ENCODE data around the gene ASPRV1.
"Not testable (repeated sequence)": the region's sequence is repeated elsewhere in the genome, so short reads cannot be mapped to it uniquely, and the experiment has no call there.

ASPRV1 gene
- total RNA-seq, result 0 reads per million in 2 donors

DNA sequence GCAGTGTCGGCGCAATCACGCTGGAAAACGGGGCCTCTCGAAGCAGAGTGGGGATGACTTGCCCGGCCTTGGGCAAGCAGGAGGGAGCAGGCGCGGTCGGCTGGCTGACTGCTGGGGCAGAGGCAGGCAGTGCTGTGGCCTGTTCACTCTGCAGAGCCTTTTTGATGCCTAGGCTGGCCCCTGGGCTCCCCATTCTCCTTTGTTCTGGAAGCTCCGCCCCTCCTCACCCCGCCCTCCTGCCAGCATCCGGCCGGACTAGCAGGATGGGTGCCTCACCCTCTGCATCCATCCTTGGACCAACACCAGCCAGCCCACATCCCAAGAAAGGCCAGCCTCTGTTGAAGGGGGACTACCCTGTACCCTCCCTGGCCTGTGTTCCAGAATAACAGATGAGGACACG lies at the start of gene ASPRV1:
Gene ASPRV1, minus strand, starts transcription at position 136 of the 400 bp plus-strand sequence. CDS start 195 bp downstream, outside the sequence.
- no peak for DNase-seq

DNA sequence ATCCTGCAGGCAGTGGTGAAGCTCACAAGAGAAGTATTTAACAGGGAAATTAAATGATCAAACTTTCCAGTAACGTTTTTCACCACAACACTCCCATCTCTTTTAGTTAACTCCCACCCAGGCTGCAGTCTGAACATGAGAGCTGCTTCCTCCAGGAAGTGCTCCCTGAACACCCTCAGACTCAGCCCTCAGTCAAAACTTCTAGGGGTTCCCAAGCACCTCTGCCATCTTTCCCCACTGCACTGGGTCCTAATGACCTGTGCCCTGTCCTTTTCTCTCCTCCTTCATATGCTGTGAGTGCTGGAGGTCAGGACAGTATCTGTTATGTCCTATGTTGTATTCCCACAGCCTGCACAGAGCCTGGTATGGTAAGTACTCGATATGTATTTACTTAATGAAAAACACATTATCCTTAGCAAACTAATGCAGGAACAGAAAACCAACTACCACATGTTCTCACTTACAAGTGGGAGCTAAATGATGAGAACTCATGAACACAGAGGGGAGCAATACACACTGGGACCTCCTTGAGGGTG lies 49.2 kb upstream of the ASPRV1 start:
- DNase-seq, result no peak

DNA sequence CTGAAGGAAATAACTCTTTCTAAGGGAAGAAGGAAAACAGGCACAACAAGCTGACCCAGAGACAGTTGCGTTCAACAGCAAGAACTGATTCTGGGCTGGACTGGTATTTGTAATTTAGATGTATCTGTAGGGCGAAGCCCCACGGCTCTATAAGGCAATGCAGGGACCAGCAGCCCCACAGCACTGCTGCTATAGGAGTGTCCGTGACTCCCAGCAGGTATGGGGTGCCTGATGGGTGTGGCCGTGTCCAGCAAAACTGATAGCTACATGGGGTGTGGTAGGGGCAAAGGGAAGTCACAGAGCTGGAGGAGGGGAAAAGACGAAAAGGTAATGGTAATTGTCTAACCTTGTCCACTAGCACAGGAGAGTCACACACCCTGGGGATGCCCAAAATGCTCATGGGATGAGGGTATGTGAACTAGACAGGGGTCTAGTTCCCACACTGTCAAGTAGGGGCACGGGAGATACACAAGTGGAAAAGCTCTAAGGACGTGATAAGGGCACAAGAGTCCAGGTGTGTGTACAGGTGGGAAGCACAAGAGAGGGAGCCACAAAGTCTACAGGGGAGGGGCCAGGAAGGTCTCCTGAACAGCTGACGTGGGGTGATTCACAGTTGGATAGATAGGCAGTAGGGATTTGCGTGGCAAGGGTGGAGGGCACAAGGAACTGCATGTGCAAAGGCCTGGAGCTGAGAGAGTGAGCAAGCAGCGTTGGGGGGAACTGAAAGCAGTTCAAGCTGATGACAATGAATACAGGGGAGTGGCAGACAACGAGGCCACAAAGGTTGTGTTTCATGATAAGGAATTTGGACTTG lies 48.5 kb upstream of the ASPRV1 start:
- no peak for DNase-seq

DNA sequence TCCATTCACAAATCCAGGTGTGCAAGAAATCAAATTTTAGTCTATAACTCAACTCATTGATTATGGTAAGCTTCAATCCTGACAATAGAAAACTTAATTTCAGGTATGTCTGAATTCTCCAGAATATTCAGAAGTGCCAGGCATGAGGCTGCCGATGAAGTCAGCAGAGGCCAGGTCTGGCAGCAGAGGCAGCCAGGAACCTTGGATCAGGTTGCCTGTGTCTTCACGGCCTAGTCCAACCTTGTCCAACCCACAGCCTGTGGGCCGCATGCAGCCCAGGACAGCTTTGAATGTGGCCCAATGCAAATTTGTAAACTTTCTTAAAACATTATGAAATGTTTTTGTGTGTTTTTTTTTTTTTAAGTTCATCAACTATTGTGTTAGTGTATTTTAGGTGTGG lies 46.9 kb upstream of the ASPRV1 start:
- DNase-seq, result no peak

DNA sequence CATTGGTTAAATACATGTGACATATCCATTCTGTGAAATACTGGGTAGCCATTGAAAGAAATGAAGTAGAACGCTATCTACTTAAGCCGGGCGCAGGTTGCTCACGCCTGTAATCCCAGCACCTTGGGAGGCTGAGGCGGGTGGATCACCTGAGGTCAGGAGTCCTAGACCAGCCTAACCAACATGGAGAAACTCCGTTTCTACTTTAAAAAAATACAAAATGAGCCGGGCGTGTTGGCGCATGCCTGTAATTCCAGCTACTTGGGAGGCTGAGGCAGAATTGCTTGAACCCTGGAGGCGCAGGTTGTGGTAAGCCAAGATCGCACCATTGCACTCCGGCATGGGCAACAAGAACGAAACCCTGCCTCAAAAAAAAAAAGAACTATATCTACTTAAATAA lies 45.7 kb upstream of the ASPRV1 start:
- DNase-seq, result no peak

DNA sequence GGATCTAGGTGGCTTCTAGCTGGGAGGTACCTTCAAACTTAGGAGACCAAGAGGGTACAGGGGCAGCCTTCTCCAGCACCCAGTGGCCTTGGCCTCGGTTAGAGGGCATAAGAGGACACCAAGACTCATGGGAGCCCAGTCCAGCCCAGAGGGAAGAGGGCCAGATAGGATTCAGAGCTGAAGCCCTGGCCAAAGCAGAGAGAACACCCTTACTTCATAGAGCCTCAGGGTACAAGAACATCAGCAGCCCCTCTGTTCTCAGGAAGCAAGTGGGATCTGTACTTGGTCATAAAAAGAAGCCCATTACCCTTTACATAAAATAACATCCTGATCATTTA lies 45.0 kb upstream of the ASPRV1 start:
- no peak for DNase-seq

DNA sequence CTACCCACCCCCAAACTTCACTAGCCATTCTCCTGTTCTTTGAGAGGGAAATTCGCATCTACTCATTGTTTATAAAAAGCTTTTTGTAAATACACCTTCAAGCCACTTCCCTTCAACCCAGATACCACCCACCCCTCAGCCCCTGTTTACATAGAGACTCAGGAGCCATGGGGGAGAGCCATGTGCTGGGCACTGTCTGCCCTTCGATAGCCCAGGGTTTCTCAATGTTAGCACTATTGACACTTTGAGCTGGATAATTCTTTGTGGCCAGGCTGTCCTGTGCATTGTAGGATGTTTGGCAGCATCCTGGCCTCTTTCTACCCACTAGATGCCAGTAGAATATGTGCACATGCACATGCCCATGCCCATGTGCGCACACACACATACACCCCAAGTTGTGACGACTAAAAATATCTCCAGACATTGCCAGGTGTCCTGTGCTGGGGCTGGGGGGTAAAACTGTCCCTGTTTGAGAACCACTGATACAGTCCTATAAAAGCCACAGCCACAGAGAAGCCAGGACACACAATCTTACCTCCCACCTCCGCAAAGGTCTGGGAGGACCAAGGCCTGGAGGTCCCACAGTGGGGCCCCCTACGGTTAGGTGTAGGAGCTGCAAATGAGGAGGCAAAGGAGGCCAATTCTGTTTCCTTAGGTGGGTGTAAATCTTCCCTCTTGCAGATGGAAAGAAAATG lies 44.5 kb upstream of the ASPRV1 start:
- no peak for DNase-seq

DNA sequence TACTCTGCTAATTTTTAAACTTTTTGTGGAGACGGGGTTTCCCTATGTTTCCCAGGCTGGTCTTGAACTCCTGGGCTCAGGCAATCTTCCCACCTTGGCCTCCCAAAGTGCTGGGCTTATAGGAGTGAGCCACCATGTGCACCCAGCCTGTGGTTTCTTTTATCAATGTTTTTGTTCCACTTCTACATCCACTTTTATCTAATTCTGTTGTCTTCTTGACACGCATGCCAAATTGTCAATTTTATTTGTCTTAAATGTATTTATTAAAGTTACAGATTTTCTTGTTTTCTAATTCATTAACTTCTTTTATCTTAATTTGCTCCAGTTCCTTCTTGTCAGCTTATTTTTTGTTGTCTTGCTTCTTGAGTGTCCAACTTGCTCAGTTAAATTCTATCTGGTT lies 43.8 kb upstream of the ASPRV1 start:
- no peak for DNase-seq

DNA sequence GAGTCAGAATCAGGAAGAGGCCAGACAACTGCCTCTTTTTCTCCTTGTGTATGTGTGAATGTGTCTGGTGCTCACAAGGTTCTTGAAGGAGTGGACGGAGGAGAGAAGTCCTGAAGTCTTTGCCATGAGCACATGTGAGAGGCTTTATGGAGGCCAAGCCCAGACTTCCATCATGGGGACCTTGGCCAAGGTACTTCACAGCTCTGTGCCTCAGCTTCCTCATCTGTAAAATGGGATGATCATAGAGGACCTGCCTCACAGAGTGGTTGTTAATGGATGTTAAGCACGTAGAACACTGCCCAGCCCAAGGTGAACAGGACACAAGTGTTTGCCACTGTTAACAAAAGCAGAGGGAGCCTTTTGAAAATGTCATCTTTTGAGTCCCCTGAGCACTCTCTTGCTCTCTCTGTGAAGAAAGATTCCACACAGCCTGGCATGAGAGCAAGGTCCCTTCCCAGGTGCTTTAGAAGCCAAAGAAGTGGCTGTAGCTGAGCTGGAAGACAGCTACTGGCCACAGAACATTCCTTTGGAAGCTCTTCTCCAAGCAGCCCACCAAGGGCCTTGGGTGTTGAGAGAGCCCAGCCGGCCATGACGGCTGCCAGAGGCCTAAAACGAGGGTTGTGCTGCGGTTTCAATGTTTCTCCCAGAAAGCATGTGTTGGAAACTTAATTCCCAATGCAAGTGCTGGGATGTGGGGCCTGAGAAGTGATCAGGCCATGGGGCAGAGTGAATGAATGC lies 41.8 kb upstream of the ASPRV1 start:
- DNase-seq, result no peak

DNA sequence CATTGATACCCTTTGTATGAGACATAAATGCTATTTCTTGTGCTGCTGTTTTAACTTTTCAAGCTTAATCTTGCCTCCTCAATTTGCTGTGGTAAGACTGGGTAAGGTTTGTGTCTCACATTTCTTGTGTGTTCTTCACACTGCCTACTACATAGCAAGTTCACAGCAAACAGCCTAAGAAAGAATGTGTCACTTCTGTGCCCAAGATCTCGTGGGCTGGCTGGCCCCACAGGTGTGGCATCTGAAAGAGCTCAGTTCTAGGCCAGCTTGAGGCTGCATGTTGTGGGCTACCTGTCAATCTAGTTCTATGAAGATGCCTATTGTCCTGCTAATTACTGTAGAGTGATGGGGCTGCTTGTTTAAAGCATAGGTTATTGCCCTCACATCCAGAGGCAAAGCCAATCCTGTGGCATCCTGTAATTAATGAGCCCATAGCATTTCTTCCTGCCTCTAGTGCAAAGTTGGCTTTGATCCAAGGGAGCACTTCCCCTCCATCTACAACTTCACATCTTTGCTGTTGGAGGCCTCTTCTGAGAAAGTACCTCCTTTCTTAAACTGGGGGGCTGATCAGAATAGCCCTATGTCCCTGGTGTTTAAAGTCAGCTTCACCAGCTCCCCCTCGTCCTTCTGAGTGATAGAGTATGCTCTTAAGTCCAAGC lies 40.9 kb upstream of the ASPRV1 start:
- DNase-seq, result no peak

DNA sequence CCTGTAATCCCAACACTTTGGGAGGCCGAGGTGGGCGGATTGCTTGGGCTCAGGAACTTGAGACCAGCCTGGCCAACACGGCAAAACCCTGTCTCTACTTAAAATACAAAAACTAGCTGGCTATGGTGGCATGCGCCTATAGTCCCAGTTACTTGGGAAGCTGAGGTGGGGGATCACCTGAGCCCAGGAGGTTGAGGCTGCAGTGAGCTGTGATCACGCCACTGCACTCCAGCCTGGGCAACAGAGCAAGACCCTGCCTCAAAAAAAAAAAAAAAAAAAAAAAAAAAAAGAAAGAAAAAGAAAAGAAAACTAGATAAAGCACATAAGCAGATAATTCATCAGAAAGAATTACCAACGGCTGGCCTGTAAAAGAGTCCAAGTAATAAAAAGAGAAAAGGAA lies 39.1 kb upstream of the ASPRV1 start:
- DNase-seq, result not testable (repeated sequence)

DNA sequence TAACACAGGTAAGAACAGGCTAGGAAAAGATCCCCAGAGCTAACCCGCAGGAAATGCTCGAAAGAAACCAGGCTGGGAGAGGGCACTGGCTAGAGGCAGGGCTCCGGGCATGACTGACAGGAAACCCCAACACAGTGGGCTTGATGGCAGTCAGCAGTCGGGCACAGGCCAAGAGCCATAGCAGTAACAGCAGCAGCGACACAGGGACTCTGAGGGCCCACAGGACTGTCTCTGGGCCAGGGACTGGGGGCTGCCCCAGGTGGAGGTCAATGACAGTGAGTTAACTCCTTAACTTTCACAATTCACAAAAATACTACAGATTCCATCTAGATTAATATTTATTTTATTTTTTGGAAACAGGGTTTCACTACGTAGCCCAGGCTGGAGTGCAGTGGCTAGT lies 37.3 kb upstream of the ASPRV1 start:
- no peak for DNase-seq

DNA sequence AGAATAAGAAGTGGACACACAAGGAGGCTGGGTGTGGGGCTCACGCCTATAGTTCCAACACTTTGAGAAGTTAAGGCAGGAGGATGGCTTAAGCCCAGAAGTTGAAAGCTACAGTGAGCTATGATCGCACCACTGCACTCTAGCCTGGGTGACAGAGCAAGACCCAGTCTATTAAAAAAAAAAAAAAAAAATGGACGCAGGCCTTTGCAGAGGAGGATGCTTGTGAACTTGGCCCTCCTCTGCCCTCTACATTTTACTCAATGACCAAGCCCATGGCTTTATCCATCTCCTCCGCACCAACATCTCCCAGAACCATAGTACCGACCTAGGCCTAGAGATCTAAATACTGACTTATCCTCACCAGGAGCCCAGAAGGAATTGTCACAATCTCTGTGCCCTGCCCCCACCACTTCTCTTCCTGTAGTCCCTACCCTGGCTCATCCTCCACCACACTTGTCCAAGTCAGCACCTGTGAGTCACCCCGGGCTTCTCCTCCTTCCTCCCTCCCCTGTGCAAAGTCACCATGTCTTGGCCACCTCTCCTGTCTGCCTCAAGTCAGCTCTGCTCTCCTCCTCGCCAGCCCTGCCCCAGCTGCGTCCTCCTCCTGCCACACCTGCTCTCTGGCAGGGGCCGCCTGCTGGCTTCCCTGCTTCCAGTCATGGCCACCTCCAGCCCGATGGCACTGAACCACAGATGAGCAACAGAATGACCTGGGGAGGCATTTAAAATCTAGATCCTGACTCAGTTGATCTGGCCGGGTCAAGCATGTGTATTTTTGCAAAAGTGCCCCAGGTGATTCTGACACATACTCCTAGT lies 35.8 kb upstream of the ASPRV1 start:
- DNase-seq, result no peak

DNA sequence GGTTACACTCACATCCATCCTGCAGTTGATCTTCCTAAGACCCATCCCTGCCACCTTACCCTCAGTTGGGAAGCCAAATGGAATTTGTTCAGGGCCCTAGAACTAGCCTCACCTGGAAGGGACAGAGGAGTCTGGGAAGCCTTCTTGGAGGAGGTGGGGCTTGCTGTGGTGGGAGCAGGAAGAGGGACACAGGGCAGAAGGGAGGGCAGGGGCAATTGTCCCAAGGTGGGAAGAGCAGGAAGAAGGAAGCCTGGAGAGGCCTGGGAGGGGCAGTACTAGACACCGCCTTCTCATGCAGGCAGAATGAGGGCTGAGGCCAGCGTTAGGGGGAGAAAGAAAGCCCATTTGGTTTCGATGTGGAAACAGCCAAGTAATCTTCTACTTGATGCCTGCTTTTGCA lies 34.1 kb upstream of the ASPRV1 start:
- no peak for DNase-seq

DNA sequence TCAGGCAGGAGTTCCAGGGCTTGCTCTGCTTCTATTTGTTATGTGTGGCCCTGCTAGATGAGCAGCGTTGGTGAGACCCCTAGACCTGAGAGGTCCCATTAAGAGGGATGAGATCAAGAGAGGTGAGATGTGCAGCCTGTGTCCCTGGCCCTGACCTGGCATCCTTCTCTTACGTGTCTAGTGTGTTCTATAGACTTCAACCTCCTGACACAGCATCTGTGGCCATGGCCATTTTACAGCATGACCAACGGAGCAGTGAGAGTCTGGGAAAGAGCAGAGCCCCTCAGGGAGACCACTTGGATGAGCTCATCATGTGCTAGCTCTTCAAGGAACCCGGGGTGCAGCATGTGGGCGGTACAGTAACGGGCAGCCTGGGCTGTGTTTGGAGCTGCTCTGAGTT lies 32.7 kb upstream of the ASPRV1 start:
- no peak for DNase-seq

DNA sequence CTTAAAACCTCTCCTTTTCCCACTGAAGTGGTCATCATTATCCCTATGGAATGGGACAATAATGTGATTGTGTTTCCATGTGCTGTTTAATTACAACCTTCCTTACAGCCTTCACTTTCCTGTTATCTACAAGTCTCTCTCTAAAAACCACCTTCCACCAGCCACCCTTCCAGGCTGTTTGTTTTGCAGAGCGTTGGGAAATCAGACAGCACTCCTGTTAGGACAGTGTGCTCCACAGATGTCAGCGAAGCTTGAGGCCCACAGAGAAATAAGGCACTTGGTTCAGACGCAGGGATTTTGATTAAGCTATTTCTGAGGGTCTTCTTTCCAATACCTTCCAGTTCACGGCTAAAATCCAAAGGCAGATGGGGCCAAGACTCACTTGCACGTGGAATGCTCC lies 32.3 kb upstream of the ASPRV1 start:
- no peak for DNase-seq

DNA sequence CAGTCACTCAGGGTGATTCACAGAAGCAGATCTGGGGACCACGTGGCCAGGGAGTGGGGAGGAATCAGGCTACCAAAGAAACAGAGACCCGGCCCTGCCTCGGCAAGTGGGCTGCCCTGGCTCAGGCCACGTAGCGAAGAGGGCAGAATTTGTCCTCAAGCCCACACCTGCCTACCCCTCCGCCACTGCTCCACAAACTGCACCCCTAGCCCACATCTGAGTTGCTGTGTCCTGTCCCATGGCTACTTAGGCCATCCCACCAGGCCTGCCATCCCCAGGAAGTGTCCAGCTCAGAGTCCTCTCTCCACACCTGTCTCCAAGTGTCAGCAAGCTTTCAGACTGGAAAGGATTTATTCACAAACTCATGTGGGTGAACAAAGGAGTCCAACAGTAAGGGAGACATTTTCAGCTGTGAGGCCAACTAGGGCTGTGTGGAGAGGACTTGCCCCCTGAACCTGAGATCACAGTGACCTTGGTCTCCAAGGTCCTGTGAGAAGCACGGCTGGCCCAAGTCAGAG lies 31.7 kb upstream of the ASPRV1 start:
- no peak for DNase-seq

DNA sequence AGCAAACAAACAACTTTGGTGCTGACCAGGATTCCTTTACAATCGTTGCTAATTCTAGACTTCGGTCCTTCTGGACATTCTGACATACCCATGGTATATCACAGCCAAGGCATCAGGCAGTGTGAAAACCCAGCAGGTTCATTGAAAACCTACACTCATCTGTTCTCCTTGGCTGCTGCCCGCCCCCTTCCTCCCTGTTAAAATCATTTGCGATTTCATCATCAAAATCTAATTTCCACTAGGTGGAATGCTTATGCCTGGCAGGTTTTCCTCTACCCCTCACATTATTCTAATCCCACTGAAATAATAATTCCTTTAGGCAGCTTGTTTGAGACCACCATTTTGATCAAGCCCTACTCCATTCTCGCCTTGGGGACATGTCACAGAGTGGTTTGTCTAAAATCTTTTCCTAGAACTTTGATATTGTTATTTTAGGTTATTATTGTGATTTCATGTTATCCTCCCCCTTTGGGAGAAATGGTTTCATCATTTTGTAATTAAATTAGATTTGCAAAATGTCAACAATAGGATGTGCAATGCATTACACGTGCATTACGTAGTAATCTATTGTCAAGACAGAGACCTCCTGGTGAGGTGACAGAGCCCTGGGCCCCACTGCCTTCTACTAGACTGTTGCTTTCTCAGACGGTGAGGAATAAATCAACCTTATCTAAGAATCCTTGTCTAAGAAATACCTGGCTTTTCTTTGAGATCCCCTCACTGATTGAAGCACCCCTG lies 31.0 kb upstream of the ASPRV1 start:
- no peak for DNase-seq

DNA sequence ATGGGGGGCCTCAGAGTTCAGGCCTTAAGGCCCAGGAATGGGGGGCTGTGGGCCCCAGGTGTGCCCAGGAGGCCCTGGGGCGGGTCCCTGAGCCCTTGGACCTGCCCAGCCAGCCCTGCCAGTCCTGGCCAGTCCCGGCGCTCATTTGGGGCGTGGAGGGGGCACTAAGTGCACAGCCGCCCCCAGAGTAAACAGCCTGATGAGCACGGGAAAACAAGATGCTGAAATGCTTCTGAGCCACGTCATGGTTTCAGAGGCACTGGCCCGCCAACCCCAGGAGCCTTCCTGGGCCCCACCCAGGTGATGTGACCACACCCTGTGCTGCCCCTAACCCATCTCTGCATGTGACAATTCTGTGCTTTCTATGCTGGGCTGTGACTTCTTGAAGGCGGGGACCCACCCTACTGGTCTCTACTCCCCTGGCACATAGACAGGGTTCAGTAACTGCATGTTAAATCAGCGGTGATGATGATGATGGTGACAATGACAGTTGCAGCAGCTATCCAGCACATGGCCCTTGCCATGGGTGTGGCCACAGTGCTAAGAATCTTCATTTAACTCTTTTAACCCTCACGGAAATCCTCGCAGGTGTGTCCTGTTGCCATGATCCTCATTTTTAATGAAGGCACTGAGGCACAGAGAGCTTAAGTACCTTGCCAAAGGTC lies 28.1 kb upstream of the ASPRV1 start:
- no peak for DNase-seq

DNA sequence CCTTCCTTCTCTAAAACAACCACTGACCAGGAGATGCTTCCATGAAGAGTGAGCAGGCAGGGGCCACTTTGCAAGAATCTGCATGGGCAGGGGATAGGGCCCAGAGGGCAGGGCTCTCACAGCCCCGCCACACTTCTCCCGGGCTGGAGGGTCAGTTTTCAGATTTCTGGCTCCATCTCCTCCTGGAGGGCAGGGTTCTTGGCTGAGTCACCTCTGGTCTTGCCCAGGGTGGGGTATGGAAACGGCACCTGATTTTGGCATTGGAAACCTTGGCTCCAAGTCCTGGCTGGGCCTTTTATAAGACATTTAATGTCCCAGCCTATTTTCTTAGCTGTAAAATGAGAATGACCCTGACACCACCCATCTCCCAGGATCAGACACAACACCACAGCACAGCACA lies 27.6 kb upstream of the ASPRV1 start:
- no peak for DNase-seq
